ENCODE measurements around the gene CCDC159.

CCDC159 gene

GRCh38 chr19:11390933-11391680 is 44.8 kb downstream of the CCDC159 start:
- Mint-ChIP-seq H3K36me3 (ENCODE audit: low read depth) (peaks cover 4% of the 10 kb centered on the region), H3K27ac (no peak overlapping the region), H3K4me3 (no peak overlapping the region), H3K27me3 (ENCODE audit: low read depth, poor library complexity) (peaks cover 4% of the 10 kb centered on the region), H3K9me3 (peaks cover 4% of the 10 kb centered on the region), H3K4me1 (peaks cover 20% of the 10 kb centered on the region)
- no peak for DNase-seq
- TF ChIP-seq, protein P1, sequence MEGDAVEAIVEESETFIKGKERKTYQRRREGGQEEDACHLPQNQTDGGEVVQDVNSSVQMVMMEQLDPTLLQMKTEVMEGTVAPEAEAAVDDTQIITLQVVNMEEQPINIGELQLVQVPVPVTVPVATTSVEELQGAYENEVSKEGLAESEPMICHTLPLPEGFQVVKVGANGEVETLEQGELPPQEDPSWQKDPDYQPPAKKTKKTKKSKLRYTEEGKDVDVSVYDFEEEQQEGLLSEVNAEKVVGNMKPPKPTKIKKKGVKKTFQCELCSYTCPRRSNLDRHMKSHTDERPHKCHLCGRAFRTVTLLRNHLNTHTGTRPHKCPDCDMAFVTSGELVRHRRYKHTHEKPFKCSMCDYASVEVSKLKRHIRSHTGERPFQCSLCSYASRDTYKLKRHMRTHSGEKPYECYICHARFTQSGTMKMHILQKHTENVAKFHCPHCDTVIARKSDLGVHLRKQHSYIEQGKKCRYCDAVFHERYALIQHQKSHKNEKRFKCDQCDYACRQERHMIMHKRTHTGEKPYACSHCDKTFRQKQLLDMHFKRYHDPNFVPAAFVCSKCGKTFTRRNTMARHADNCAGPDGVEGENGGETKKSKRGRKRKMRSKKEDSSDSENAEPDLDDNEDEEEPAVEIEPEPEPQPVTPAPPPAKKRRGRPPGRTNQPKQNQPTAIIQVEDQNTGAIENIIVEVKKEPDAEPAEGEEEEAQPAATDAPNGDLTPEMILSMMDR (IDR thresholded peaks at IDR 0.05): no peak

- H3K4me3 Mint-ChIP-seq: no peak overlapping the region
- peaks cover 14% of the 10 kb centered on the region for H3K27me3 Mint-ChIP-seq (ENCODE audit: low read depth, poor library complexity)
- peak overlapping the region; percentile 71 for H3K27ac Mint-ChIP-seq
- DNase-seq: no peak
- peaks cover 9% of the 10 kb centered on the region for H3K36me3 Mint-ChIP-seq (ENCODE audit: low read depth)
- peaks cover 34% of the 10 kb centered on the region for H3K4me1 Mint-ChIP-seq
- H3K9me3 Mint-ChIP-seq: no peaks in the 10 kb centered on the region
- TF ChIP-seq, protein P1 (IDR thresholded peaks at IDR 0.05): no peak
These were observed 50.8 kb downstream of the CCDC159 start for GRCh38 chr19:11397089-11397610.

DNA sequence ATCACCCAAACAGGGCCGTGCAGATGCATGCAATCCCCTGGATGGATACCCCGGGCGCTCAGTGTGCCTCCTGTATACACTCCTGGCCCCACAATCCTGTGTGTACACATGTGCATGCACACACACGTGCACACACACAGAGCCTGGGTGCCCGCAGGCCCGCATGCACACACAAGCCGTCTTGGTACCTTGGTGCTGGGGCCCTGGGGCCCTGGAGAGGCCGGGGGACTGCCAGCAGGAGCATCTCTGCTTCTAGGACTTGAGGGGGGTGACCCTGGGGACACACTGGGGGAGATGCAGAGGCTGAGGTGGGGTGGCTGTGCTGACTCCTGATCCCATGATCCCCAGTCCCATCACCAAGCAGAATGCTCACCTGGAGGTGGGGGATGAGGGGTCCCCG is 53.3 kb downstream of the CCDC159 start:
- Mint-ChIP-seq H3K4me3 (no peak overlapping the region), H3K27ac (no peak overlapping the region), H3K9me3 (no peaks in the 10 kb centered on the region), H3K36me3 (ENCODE audit: low read depth) (peaks cover 9% of the 10 kb centered on the region), H3K4me1 (peaks cover 30% of the 10 kb centered on the region), H3K27me3 (ENCODE audit: low read depth, poor library complexity) (peaks cover 10% of the 10 kb centered on the region)
- TF ChIP-seq, protein P1 (IDR thresholded peaks at IDR 0.05): no peak
- DNase-seq: no peak

DNA sequence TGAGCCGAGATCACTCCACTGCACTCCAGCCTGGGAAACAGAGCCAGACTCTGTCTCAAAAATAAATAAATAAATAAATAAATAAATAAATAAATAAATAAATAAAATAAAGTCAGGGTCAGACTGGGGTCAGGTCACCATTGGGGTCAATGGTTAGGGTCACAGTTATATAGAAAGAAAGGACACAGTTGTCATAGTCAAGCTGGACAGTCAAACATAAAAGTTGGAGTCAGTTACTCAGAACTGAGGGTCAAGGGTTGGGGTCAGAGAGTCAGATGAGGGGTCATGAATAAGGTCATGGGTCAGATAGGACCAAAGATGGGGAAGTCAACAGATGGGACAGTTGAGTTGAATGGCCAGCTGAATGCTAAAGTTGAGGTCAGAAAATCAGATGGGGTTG is 54.5 kb downstream of the CCDC159 start:
- Mint-ChIP-seq H3K4me1 (peaks cover 28% of the 10 kb centered on the region), H3K4me3 (no peak overlapping the region), H3K36me3 (ENCODE audit: low read depth) (peaks cover 5% of the 10 kb centered on the region), H3K9me3 (no peaks in the 10 kb centered on the region), H3K27me3 (ENCODE audit: low read depth, poor library complexity) (peaks cover 10% of the 10 kb centered on the region), H3K27ac (peak overlapping the region; percentile 29)
- no peak for DNase-seq
- TF ChIP-seq, protein P1 (IDR thresholded peaks at IDR 0.05): no peak

DNA sequence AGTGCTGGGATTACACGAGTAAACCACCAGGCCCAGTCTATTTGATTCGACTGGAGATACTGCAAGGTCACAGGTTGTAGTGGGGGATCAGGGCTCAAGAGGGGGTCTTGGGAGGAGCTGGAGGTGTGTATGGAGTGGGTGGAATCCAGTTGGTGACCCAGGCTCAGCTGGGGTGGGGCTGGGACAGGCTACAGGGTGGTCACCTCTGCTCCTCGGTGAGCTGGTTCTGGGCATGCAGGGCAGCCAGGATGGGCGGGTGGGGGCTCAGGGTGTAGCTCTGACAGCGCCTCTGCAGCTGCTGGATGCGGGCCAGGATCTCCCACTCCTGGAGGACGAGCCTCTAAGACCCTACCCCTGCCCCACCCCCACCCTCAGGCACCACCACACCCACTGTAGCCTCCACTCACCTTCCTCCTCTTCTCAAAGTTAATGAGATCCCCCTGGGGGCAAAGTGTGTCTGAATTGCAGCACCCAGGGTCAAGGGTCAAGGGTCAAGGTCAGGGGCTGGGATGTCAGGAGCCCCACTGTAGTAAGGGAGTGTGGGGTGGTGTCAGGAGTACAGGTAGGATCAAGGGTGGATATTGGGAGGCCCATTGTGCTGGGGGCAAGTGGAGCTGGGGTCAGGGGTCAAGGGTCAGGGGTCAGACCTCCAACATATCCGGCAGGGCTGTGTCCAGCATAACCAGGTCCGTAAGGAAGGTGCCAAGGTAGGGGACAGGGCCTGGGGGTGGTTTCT is 55.7 kb downstream of the CCDC159 start:
- Mint-ChIP-seq H3K4me1 (peaks cover 29% of the 10 kb centered on the region), H3K27ac (no peak overlapping the region), H3K4me3 (no peak overlapping the region), H3K9me3 (no peaks in the 10 kb centered on the region), H3K27me3 (ENCODE audit: low read depth, poor library complexity) (peaks cover 11% of the 10 kb centered on the region), H3K36me3 (ENCODE audit: low read depth) (peaks cover 5% of the 10 kb centered on the region)
- TF ChIP-seq, protein P1 (IDR thresholded peaks at IDR 0.05): no peak
- DNase-seq: no peak
